Colon (tissue), 2 donors: ENCODE data around the gene EXOC8.
"Not testable (repeated sequence)": the region's sequence is repeated elsewhere in the genome, so short reads cannot be mapped to it uniquely, and the experiment has no call there.

Experiments
- FAIRE-seq: peaks from 2 replicates; lab custom pipeline; 2012; peaks lifted over from hg19 to GRCh38; lab: Jason Lieb, UNC
- donor health status: control.
- donor health status: control.

EXOC8 gene

GRCh38 chr1:231353086-231353485 is 15.4 kb upstream of the EXOC8 start:
- no peak for FAIRE-seq

GRCh38 chr1:231351816-231352215 is 14.2 kb upstream of the EXOC8 start:
- no peak for FAIRE-seq

- FAIRE-seq: not testable (repeated sequence)
Measured at GRCh38 chr1:231348856-231349255, 11.2 kb upstream of the EXOC8 start.

- FAIRE-seq: no peak
Measured at GRCh38 chr1:231348442-231348841, 10.8 kb upstream of the EXOC8 start.

GRCh38 chr1:231347961-231348360 is 10.3 kb upstream of the EXOC8 start:
- no peak for FAIRE-seq

GRCh38 chr1:231340328-231341013 is 2.8 kb upstream of the EXOC8 start:
- no peak for FAIRE-seq

GRCh38 chr1:231338270-231339128 is 847 bp upstream of the EXOC8 start, which contains the start of gene SPRTN:
TSS of gene SPRTN (plus strand) at chr1:231338293. CDS start at chr1:231338384, 91 bp downstream.
- no peak for FAIRE-seq

- FAIRE-seq: no peak
Measured at GRCh38 chr1:231337043-231337471, 595 bp downstream of the EXOC8 start.

- FAIRE-seq: no peak
Measured at GRCh38 chr1:231335663-231336602, 1.7 kb downstream of the EXOC8 start.

- no peak for FAIRE-seq
Measured at GRCh38 chr1:231334952-231335351, 2.7 kb downstream of the EXOC8 start.

GRCh38 chr1:231334079-231334666 is 3.5 kb downstream of the EXOC8 start:
- FAIRE-seq: no peak

- no peak for FAIRE-seq
Measured at GRCh38 chr1:231332761-231333160, 4.9 kb downstream of the EXOC8 start.

- FAIRE-seq: no peak
Measured at GRCh38 chr1:231329483-231329882, 8.2 kb downstream of the EXOC8 start.

- no peak for FAIRE-seq
Measured at GRCh38 chr1:231327617-231328016, 10.0 kb downstream of the EXOC8 start.

GRCh38 chr1:231326248-231326647 is 11.4 kb downstream of the EXOC8 start:
- no peak for FAIRE-seq

- FAIRE-seq: no peak
Measured at GRCh38 chr1:231324660-231325059, 13.0 kb downstream of the EXOC8 start.

- FAIRE-seq: no peak
Measured at GRCh38 chr1:231322880-231323530, 14.6 kb downstream of the EXOC8 start.

GRCh38 chr1:231319080-231319479 is 18.6 kb downstream of the EXOC8 start:
- no peak for FAIRE-seq

- FAIRE-seq: no peak
Measured at GRCh38 chr1:231318568-231318967, 19.1 kb downstream of the EXOC8 start.

- no peak for FAIRE-seq
Measured at GRCh38 chr1:231318015-231318355, 19.7 kb downstream of the EXOC8 start.

- FAIRE-seq: no peak
Measured at GRCh38 chr1:231317306-231318014, 20.2 kb downstream of the EXOC8 start.
